Spleen (tissue), 11 donors: Measurements from ENCODE around the gene VSTM4. TPM values are rescaled to one million over a fixed set of nuclear protein-coding genes. Genes with fewer than 3 reads are reported as not detected.

Source experiments
- DNase-seq: peaks from one replicate; pipeline ENCODE4 v3.0.0-alpha.2; 2020
- H3K27ac ChIP-seq, 8 donors: fragments of 200-600 bp; sonication (generic) in 7 of 8; 1 replicate in 4 of 8; 2 replicates in 4 of 8; pipeline versions ENCODE4 v1.5.0 to v1.8.0; 2016 to 2021; ENCODE audit warnings: inconsistent platforms in 4 of 8, mild to moderate bottlenecking in 4 of 8, moderate library complexity in 1 of 8
- H3K27me3 ChIP-seq, 7 donors: fragments of 200-600 bp; sonication (generic) in 6 of 7; replicated peaks in 1 of 7; 1 replicate in 4 of 7; 2 replicates in 3 of 7; pipeline versions ENCODE4 v1.5.0 to v1.8.0; 2016 to 2021; ENCODE audit warnings: inconsistent platforms in 3 of 7, mild to moderate bottlenecking in 1 of 7
- H3K36me3 ChIP-seq, 6 donors: fragments of 200-600 bp; sonication (generic) in 5 of 6; 1 replicate in 4 of 6; 2 replicates in 2 of 6; pipeline versions ENCODE4 v1.5.0 to v1.8.0; 2016 to 2021; ENCODE audit warnings: inconsistent platforms in 2 of 6
- H3K4me1 ChIP-seq, 6 donors: fragments of 200-600 bp; sonication (generic) in 5 of 6; 1 replicate in 3 of 6; 2 replicates in 3 of 6; pipeline versions ENCODE4 v1.5.0 to v1.8.0; 2016 to 2021; ENCODE audit warnings: inconsistent platforms in 3 of 6
- H3K4me3 ChIP-seq, 8 donors: fragments of 200-600 bp; sonication (generic) in 7 of 8; 1 replicate in 4 of 8; 2 replicates in 4 of 8; pipeline versions ENCODE4 v1.5.0 to v1.8.0; 2016 to 2021; ENCODE audit warnings: inconsistent platforms in 4 of 8, mild to moderate bottlenecking in 4 of 8, moderate library complexity in 2 of 8
- H3K9me3 ChIP-seq, 8 donors: fragments of 200-600 bp; sonication (generic) in 7 of 8; 1 replicate in 4 of 8; 2 replicates in 4 of 8; pipeline versions ENCODE4 v1.5.0 to v1.8.0; 2016 to 2021; ENCODE audit warnings: inconsistent platforms in 4 of 8
- CTCF ChIP-seq, 11 experiments: fragments of 200-600 bp in 7 of 11; fragments of 450-650 bp in 4 of 11; sonication (generic) in 4 of 11; IDR thresholded peaks in 8 of 11; conservative IDR thresholded peaks in 3 of 11; 1 replicate in 7 of 11; 2 replicates in 4 of 11; pipeline versions ENCODE4 v1.4.0 to v1.8.0; 2016 to 2021; ENCODE audit warnings: antibody characterized with exemption in 11 of 11, inconsistent platforms in 4 of 11, mild to moderate bottlenecking in 1 of 11
- POLR2A ChIP-seq, 3 donors: fragments of 450-650 bp; IDR thresholded peaks; one replicate each; pipeline ENCODE4 v1.5.1; 2017; ENCODE audit warnings: antibody characterized with exemption in 3 of 3, mild to moderate bottlenecking in 1 of 3
- POLR2AphosphoS5 ChIP-seq, 3 donors: sonication (generic); formaldehyde crosslinking; IDR thresholded peaks; one replicate each; pipeline ENCODE4 v1.5.1; 2017; ENCODE audit warnings: antibody characterized with exemption in 3 of 3
- WGBS, 5 donors: extraction: QIAGEN DNeasy Blood & Tissue Kit in 3 of 5; methylation state at CpG; one replicate each; pipeline versions ENCODE4 v1.1.5 to v1.1.7; 2013 to 2018; 5-methylcytosine and 5-hydroxymethylcytosine counted together
- intact Hi-C: fragments of 100-400 bp; cut with DNase I; formaldehyde crosslinking; loops from one replicate; pipeline ENCODE4 v1.15.0; 2023; ENCODE audit warnings: low total_unique reads
- polyA plus RNA-seq, 3 donors: library from polyadenylated mRNA; stranded (reverse); fragments of 200-250 nt; gene quantifications; one replicate each; pipeline ENCODE4 v1.2.1, GENCODE V29; 2013
- total RNA-seq, 7 donors: library from RNA; depleted of rRNA in 3 of 7; stranded (reverse); fragments of >200 nt in 3 of 7; fragmentation: NEBNext Ultra II Directional in 4 of 7; extraction: Animal tissue kit (Norgen Biotek cat#: 25700) in 4 of 7; gene quantifications; one replicate each; pipeline versions ENCODE4 v1.1.0 to v1.2.1, GENCODE V29; 2016 to 2021
- donor health status: healthy with polysubstance abuse.
- donor health status: DM: no; HTN: no; CAD: no; lungs with moderate emphysema.
- donor health status: DM: no; HTN: no; CAD: no.
- donor health status: Bipolar disorder and iron deficiency.
- donor health status: healthy.
- donor health status: DM: no; HTN: no; CAD: no.
- donor health status: DM: yes; HTN: yes; CAD: no.

The VSTM4 gene
- total and polyA plus RNA-seq, 10 donors: 0.57 to 6.8 (median 3.1) TPM

GRCh38 chr10:49152037-49152436 lies 36.7 kb upstream of the VSTM4 start:
- Histone ChIP-seq H3K36me3 (peaks cover 0 to 14% (median 0%) of the 10 kb centered on the region in 6 donors), H3K27ac (no peak overlapping the region), H3K9me3 (peaks cover 0 to 15% (median 11%) of the 10 kb centered on the region in 8 donors), H3K27me3 (peaks cover 0 to 17% (median 0%) of the 10 kb centered on the region in 7 donors), H3K4me1 (no peaks in the 10 kb centered on the region), H3K4me3 (no peak overlapping the region)
- no peak for DNase-seq
- intact Hi-C loops: no loop called here
- 77 to 88% (median 83%) methylated on average over 4 of the region's 4 CpGs for WGBS, 5 donors
- TF ChIP-seq POLR2AphosphoS5 (IDR thresholded peaks at IDR 0.05) (no peak), CTCF (IDR thresholded peaks at IDR 0.05 in 8 of 11, conservative IDR thresholded peaks at IDR 0.05 in 3 of 11) (no peak), POLR2A (IDR thresholded peaks at IDR 0.05) (no peak)

GRCh38 chr10:49151481-49151880 lies 36.2 kb upstream of the VSTM4 start:
- intact Hi-C loops: no loop called here
- peaks cover 0 to 11% (median 0%) of the 10 kb centered on the region in 6 donors for H3K36me3 ChIP-seq
- TF ChIP-seq POLR2A (IDR thresholded peaks at IDR 0.05): no peak
- no peak for TF ChIP-seq POLR2AphosphoS5 (IDR thresholded peaks at IDR 0.05)
- no peak for TF ChIP-seq CTCF (IDR thresholded peaks at IDR 0.05 in 8 of 11, conservative IDR thresholded peaks at IDR 0.05 in 3 of 11)
- H3K4me1 ChIP-seq: no peaks in the 10 kb centered on the region
- no peak for DNase-seq
- peaks cover 0 to 20% (median 16%) of the 10 kb centered on the region in 8 donors for H3K9me3 ChIP-seq
- H3K27ac ChIP-seq: no peak overlapping the region
- H3K4me3 ChIP-seq: no peak overlapping the region
- H3K27me3 ChIP-seq: peaks cover 0 to 17% (median 0%) of the 10 kb centered on the region in 7 donors
- WGBS, 5 donors: 66 to 88% (median 74%) methylated on average over 1 of the region's 1 CpG

GRCh38 chr10:49151025-49151445 lies 35.7 kb upstream of the VSTM4 start:
- Histone ChIP-seq H3K4me3 (no peak overlapping the region), H3K27me3 (peaks cover 0 to 18% (median 0%) of the 10 kb centered on the region in 7 donors), H3K9me3 (peaks cover 0 to 20% (median 16%) of the 10 kb centered on the region in 8 donors), H3K27ac (no peak overlapping the region), H3K4me1 (no peaks in the 10 kb centered on the region), H3K36me3 (peaks cover 0 to 11% (median 0%) of the 10 kb centered on the region in 6 donors)
- TF ChIP-seq POLR2A (IDR thresholded peaks at IDR 0.05): no peak
- no peak for TF ChIP-seq POLR2AphosphoS5 (IDR thresholded peaks at IDR 0.05)
- no peak for TF ChIP-seq CTCF (IDR thresholded peaks at IDR 0.05 in 8 of 11, conservative IDR thresholded peaks at IDR 0.05 in 3 of 11)
- intact Hi-C loops: no loop called here
- 15 to 43% (median 28%) methylated on average over 2 of the region's 2 CpGs for WGBS, 5 donors
- no peak for DNase-seq

- DNase-seq: no peak
- intact Hi-C loops: no loop called here
- Histone ChIP-seq H3K27me3 (peaks cover 0 to 21% (median 0%) of the 10 kb centered on the region in 7 donors), H3K4me1 (no peaks in the 10 kb centered on the region), H3K9me3 (peaks cover 0 to 20% (median 16%) of the 10 kb centered on the region in 8 donors), H3K36me3 (peaks cover 0 to 7% (median 0%) of the 10 kb centered on the region in 6 donors), H3K27ac (no peak overlapping the region), H3K4me3 (no peak overlapping the region)
- 72 to 87% (median 82%) methylated on average over 5 of the region's 5 CpGs for WGBS, 5 donors
- TF ChIP-seq POLR2AphosphoS5 (IDR thresholded peaks at IDR 0.05): no peak
- no peak for TF ChIP-seq CTCF (IDR thresholded peaks at IDR 0.05 in 8 of 11, conservative IDR thresholded peaks at IDR 0.05 in 3 of 11)
- TF ChIP-seq POLR2A (IDR thresholded peaks at IDR 0.05): no peak
Measured at GRCh38 chr10:49150426-49150825, 35.1 kb upstream of the VSTM4 start.
